RWPE2 (cell line): ENCODE data around the gene ANKDD1A.

Experiments
- ATAC-seq: fragments of 200-7000 bp; cut with Tn5 transposase; 3 replicates; pipeline ENCODE4 v1.9.1; 2021; ENCODE audit warnings: low read depth
- DNase-seq: peaks from one replicate; pipeline ENCODE4 v3.0.0-alpha.2; 2020; ENCODE audit warnings: low spot score
- H3K27ac ChIP-seq: fragments of 450-650 bp; 2 replicates; pipeline ENCODE4 v1.5.1; 2017; ENCODE audit warnings: mild to moderate bottlenecking; ENCODE audit not compliant: poor library complexity, severe bottlenecking
- H3K27me3 ChIP-seq: fragments of 250-450 bp; sonication (Bioruptor Pico); 2 replicates; pipeline ENCODE4 v1.5.1; 2021; ENCODE audit warnings: mild to moderate bottlenecking, moderate library complexity; ENCODE audit not compliant: insufficient read depth, poor library complexity, severe bottlenecking
- H3K36me3 ChIP-seq: fragments of 250-450 bp; sonication (Bioruptor Pico); 2 replicates; pipeline ENCODE4 v1.5.1; 2020; ENCODE audit warnings: low read depth, mild to moderate bottlenecking, moderate library complexity
- H3K4me1 ChIP-seq: fragments of 250-450 bp; sonication (Bioruptor Pico); 2 replicates; pipeline ENCODE4 v1.5.1; 2021; ENCODE audit warnings: mild to moderate bottlenecking, moderate library complexity; ENCODE audit not compliant: insufficient read depth, poor library complexity, severe bottlenecking
- H3K4me3 ChIP-seq: fragments of 250-450 bp; sonication (Bioruptor Pico); 2 replicates; pipeline ENCODE4 v1.5.1; 2021; ENCODE audit warnings: mild to moderate bottlenecking, moderate library complexity; ENCODE audit not compliant: severe bottlenecking
- H3K9me3 ChIP-seq: fragments of 250-450 bp; sonication (Bioruptor Pico); 2 replicates; pipeline ENCODE4 v1.5.1; 2021; ENCODE audit warnings: mild to moderate bottlenecking, moderate library complexity; ENCODE audit not compliant: severe bottlenecking
- TF ChIP-seq, protein P1 (sequence below): fragments of 450-650 bp; IDR thresholded peaks from one replicate; pipeline ENCODE4 v1.5.1; 2017; ENCODE audit warnings: mild to moderate bottlenecking, moderate library complexity; ENCODE audit not compliant: poor library complexity, severe bottlenecking

The ANKDD1A gene

DNA sequence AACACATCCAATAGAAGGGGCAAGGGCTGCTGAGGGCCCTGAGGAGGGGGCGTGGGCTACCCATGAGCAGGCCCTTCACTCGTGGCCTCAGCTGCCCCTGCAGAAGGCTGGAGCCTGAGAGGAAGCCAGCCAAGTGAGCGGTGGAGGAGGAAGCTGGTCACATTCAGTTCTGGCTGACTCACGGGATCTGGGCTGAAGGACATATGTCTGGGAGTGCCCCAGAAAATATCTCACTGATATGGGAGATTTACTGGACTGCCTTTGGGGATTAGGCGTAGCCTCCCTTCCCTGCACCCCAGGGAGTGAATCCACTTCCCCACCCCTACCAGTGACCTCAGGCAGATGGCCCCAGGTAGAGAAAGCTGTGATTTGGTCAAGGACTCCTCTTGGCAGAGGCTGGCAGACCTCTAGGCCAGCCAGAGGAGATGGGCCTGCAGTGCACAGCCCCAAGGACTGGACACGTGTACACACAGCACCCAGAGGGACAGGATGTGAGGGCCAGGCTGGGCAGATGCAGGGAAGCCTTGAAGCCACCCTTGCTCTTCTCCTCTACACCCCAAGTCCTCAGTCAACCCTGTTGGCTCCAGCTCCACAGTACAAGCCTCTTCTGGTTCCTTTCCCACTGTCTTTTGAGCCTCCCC, 14.2 kb upstream of the ANKDD1A start:
- no peak overlapping the region for H3K4me3 ChIP-seq
- no peaks in the 10 kb centered on the region for H3K36me3 ChIP-seq
- peak; percentile 55 for ATAC-seq
- no peaks in the 10 kb centered on the region for H3K27me3 ChIP-seq
- TF ChIP-seq, protein P1, sequence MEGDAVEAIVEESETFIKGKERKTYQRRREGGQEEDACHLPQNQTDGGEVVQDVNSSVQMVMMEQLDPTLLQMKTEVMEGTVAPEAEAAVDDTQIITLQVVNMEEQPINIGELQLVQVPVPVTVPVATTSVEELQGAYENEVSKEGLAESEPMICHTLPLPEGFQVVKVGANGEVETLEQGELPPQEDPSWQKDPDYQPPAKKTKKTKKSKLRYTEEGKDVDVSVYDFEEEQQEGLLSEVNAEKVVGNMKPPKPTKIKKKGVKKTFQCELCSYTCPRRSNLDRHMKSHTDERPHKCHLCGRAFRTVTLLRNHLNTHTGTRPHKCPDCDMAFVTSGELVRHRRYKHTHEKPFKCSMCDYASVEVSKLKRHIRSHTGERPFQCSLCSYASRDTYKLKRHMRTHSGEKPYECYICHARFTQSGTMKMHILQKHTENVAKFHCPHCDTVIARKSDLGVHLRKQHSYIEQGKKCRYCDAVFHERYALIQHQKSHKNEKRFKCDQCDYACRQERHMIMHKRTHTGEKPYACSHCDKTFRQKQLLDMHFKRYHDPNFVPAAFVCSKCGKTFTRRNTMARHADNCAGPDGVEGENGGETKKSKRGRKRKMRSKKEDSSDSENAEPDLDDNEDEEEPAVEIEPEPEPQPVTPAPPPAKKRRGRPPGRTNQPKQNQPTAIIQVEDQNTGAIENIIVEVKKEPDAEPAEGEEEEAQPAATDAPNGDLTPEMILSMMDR, result no peak
- peaks cover 31% of the 10 kb centered on the region for H3K4me1 ChIP-seq
- no peak for DNase-seq
- H3K9me3 ChIP-seq, result peaks cover 4% of the 10 kb centered on the region
- peak overlapping the region; percentile 54 for H3K27ac ChIP-seq

DNA sequence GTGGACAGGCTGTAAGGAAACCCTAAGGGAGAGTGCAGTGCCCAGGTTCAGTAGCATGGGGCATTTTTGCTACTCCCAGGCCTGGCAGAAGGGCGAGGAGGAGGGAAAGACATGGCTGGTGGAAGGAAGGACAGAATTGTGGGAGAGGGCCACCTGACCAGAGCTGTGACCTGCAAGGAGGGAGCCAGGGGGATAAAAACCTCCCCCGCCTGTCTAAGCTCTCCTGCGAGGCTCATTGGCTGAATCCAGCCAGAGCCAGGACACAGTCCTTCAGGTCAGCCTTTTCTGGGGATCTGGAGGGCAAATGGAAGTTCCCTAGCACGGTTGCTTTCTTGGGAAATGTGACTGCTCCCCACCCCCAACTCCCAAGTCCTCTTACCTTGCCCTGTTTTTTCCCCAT, 13.3 kb upstream of the ANKDD1A start:
- TF ChIP-seq, protein P1, result no peak
- H3K4me1 ChIP-seq, result peaks cover 30% of the 10 kb centered on the region
- H3K9me3 ChIP-seq, result peaks cover 4% of the 10 kb centered on the region
- DNase-seq (no peak), ATAC-seq (no peak)
- no peak overlapping the region for H3K27ac ChIP-seq
- H3K27me3 ChIP-seq, result no peaks in the 10 kb centered on the region
- no peaks in the 10 kb centered on the region for H3K36me3 ChIP-seq
- no peak overlapping the region for H3K4me3 ChIP-seq

DNA sequence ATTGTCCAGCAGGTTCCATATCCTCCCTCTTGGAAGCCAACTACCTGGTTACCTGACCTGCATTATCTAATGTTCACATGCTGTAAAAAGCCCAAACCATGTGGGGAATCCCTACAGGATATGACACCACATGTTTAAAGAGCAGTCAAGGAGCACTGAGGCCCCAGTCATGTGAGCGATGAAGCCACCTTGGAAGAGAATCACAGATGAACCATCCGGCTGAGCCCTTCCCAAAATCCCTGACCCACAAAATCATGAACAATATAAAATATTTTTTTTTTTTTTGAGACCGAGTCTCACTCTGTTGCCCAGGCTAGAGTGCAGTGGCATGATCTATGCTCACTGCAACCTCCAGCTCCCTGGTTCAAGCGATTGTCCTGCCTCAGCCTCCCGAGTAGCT, 10.6 kb upstream of the ANKDD1A start:
- peaks cover 11% of the 10 kb centered on the region for H3K4me1 ChIP-seq
- TF ChIP-seq, protein P1, result no peak
- DNase-seq (no peak), ATAC-seq (no peak)
- no peak overlapping the region for H3K4me3 ChIP-seq
- no peaks in the 10 kb centered on the region for H3K27me3 ChIP-seq
- peaks cover 4% of the 10 kb centered on the region for H3K9me3 ChIP-seq
- H3K27ac ChIP-seq, result no peak overlapping the region
- no peaks in the 10 kb centered on the region for H3K36me3 ChIP-seq

DNA sequence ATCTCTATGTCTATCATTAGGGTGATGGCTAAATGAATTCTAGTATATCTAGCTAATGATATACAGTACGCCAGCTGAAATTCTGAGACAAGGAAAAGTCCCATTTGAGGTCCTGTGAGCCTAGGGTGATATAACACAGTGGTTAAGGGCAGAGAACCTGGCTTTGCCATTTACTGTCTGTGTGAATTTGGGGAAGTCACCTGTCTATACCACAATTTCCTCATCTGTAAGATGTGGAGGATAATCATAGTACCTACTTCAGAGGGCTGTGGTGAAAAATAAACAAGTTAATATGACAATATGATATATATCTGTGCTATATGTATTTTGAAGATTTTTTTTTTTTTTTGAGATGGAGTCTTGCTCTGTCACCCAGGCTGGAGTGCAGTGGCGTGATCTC, 9.8 kb upstream of the ANKDD1A start:
- no peak for ATAC-seq
- H3K4me3 ChIP-seq, result no peak overlapping the region
- TF ChIP-seq, protein P1, result no peak
- H3K4me1 ChIP-seq, result peaks cover 10% of the 10 kb centered on the region
- no peaks in the 10 kb centered on the region for H3K36me3 ChIP-seq
- H3K9me3 ChIP-seq, result peaks cover 4% of the 10 kb centered on the region
- H3K27me3 ChIP-seq, result no peaks in the 10 kb centered on the region
- H3K27ac ChIP-seq, result no peak overlapping the region
- DNase-seq, result no peak

DNA sequence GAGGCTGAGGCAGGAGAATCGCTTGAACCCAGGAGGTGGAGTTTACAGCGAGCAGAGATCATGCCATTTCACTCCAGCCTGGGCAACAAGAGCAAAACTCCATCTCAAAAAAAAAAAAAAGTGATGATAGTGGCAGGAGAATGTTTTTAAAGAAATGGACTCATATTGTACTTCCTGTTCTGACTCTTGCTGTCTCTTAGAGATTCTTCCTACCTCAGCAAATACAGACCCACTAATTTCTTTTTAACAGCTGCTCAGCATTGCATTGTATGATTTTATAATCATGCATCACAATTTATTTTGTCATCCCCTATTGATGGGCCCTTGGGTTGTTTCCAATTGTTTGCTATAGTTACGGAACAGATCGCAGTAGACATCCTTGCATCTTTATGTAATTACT, 8.8 kb upstream of the ANKDD1A start:
- ATAC-seq (no peak), DNase-seq (no peak)
- Histone ChIP-seq H3K4me1 (peaks cover under 1% of the 10 kb centered on the region), H3K27me3 (no peaks in the 10 kb centered on the region), H3K36me3 (no peaks in the 10 kb centered on the region), H3K9me3 (peaks cover 4% of the 10 kb centered on the region), H3K27ac (no peak overlapping the region), H3K4me3 (no peak overlapping the region)
- TF ChIP-seq, protein P1, result no peak
